Smooth muscle cell (in vitro differentiated cells): ENCODE measurements around the gene GDF15. TPM values are rescaled to one million over a fixed set of nuclear protein-coding genes. Genes with fewer than 3 reads are reported as not detected.
A peak's percentile ranks its signal among the peaks of the same experiment; 100 is the strongest.

Experiments
- DNase-seq: peaks from one replicate; lab custom pipeline; 2025; ENCODE audit not compliant: unreplicated experiment; lab: John Stamatoyannopoulos, UW
- H2AFZ ChIP-seq: fragments of 200-600 bp; sonication (generic); 2 replicates; pipeline ENCODE4 v1.6.0; 2016; ENCODE audit warnings: antibody characterized with exemption, low read depth, mild to moderate bottlenecking
- H3F3A ChIP-seq: fragments of 200-600 bp; sonication (generic); 2 replicates; pipeline ENCODE4 v1.6.0; 2017; ENCODE audit warnings: antibody characterized with exemption, low read depth
- H3K27ac ChIP-seq: fragments of 200-600 bp; sonication (generic); 2 replicates; pipeline ENCODE4 v1.5.1; 2016; ENCODE audit warnings: low read depth, mild to moderate bottlenecking
- H3K27me3 ChIP-seq: fragments of 200-600 bp; sonication (generic); 2 replicates; pipeline ENCODE4 v1.6.1; 2016; ENCODE audit warnings: low read depth, mild to moderate bottlenecking
- H3K36me3 ChIP-seq: fragments of 200-600 bp; sonication (generic); 2 replicates; pipeline ENCODE4 v1.5.1; 2016; ENCODE audit warnings: low read depth
- H3K4me1 ChIP-seq: fragments of 200-600 bp; sonication (generic); 2 replicates; pipeline ENCODE4 v1.5.1; 2016; ENCODE audit warnings: low read depth
- H3K4me2 ChIP-seq: fragments of 200-600 bp; sonication (generic); 2 replicates; pipeline ENCODE4 v1.6.0; 2016; ENCODE audit warnings: mild to moderate bottlenecking
- H3K4me3 ChIP-seq: fragments of 200-600 bp; sonication (generic); 2 replicates; pipeline ENCODE4 v1.5.1; 2016; ENCODE audit warnings: mild to moderate bottlenecking
- H3K79me2 ChIP-seq: fragments of 200-600 bp; sonication (generic); 2 replicates; pipeline ENCODE4 v1.6.0; 2016; ENCODE audit warnings: low read depth, mild to moderate bottlenecking
- H3K9ac ChIP-seq: fragments of 200-600 bp; sonication (generic); 2 replicates; pipeline ENCODE4 v1.6.0; 2016; ENCODE audit warnings: low read depth
- H3K9me3 ChIP-seq: fragments of 200-600 bp; sonication (generic); replicated peaks from 2 replicates; pipeline ENCODE4 v1.5.1; 2016; ENCODE audit warnings: low read depth
- H4K20me1 ChIP-seq: fragments of 200-600 bp; sonication (generic); 2 replicates; pipeline ENCODE4 v1.6.0; 2016; ENCODE audit warnings: low read depth
- WGBS: methylation state at CpG from one replicate; pipeline ENCODE4 v1.1.7; 2016; ENCODE audit warnings: low lambda C conversion rate; 5-methylcytosine and 5-hydroxymethylcytosine counted together
- polyA plus RNA-seq: library from polyadenylated mRNA; unstranded; fragments of >200 nt; fragmentation: Nextera tagmentation; extraction: Ambion mirVana; gene quantifications from 2 replicates; pipeline ENCODE4 v1.2.1, GENCODE V29; 2016
- total RNA-seq: library from RNA; depleted of rRNA; stranded (reverse); fragments of >200 nt; gene quantifications from 2 replicates; pipeline ENCODE4 v1.2.3, GENCODE V29; 2014
- TF ChIP-seq, protein P1 (sequence below): fragments of 200-600 bp; sonication (generic); IDR thresholded peaks from 2 replicates; pipeline ENCODE4 v1.5.1; 2017; ENCODE audit warnings: borderline replicate concordance, mild to moderate bottlenecking, antibody characterized with exemption; ENCODE audit not compliant: insufficient read depth, poor library complexity, severe bottlenecking

The GDF15 gene
- total and polyA plus RNA-seq, 2 experiments from 2014 or later = 30.9 to 42.8 TPM

DNA sequence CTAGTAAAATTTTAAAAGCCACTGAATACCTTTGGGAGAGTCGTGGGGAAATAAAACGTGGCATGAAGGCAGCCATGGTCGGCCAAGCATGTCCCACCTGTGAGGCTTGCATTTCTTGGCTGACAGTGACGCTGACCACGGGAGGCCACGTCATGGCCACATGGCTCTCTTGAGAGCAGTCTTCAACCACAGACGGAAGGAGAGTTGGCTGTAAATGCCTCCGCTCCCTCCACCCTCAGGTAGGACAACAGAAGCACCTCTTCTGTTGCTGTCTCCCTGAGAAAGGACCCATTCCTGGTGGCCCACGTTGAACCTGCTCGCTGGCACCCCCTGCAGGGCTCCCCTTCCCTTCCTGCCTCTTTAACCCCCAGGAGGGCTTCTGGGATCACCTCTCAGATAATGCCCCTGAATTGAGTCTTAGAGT lies 22.1 kb downstream of the GDF15 start:
- 62% methylated on average over 10 of the region's 10 CpGs for WGBS
- no peaks in the 10 kb centered on the region for H3K27me3 ChIP-seq
- no peaks in the 10 kb centered on the region for H3K9me3 ChIP-seq
- H4K20me1 ChIP-seq = no peaks in the 10 kb centered on the region
- no peaks in the 10 kb centered on the region for H3K79me2 ChIP-seq
- H3K4me2 ChIP-seq = no peak overlapping the region
- H3K27ac ChIP-seq = no peak overlapping the region
- TF ChIP-seq, protein P1, sequence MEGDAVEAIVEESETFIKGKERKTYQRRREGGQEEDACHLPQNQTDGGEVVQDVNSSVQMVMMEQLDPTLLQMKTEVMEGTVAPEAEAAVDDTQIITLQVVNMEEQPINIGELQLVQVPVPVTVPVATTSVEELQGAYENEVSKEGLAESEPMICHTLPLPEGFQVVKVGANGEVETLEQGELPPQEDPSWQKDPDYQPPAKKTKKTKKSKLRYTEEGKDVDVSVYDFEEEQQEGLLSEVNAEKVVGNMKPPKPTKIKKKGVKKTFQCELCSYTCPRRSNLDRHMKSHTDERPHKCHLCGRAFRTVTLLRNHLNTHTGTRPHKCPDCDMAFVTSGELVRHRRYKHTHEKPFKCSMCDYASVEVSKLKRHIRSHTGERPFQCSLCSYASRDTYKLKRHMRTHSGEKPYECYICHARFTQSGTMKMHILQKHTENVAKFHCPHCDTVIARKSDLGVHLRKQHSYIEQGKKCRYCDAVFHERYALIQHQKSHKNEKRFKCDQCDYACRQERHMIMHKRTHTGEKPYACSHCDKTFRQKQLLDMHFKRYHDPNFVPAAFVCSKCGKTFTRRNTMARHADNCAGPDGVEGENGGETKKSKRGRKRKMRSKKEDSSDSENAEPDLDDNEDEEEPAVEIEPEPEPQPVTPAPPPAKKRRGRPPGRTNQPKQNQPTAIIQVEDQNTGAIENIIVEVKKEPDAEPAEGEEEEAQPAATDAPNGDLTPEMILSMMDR = peak; percentile 26
- H3K4me3 ChIP-seq = no peak overlapping the region
- H2AFZ ChIP-seq = no peak overlapping the region
- no peak overlapping the region for H3K9ac ChIP-seq
- H3K36me3 ChIP-seq = no peaks in the 10 kb centered on the region
- H3K4me1 ChIP-seq = no peaks in the 10 kb centered on the region
- no peak for DNase-seq
- H3F3A ChIP-seq = no peaks in the 10 kb centered on the region

DNA sequence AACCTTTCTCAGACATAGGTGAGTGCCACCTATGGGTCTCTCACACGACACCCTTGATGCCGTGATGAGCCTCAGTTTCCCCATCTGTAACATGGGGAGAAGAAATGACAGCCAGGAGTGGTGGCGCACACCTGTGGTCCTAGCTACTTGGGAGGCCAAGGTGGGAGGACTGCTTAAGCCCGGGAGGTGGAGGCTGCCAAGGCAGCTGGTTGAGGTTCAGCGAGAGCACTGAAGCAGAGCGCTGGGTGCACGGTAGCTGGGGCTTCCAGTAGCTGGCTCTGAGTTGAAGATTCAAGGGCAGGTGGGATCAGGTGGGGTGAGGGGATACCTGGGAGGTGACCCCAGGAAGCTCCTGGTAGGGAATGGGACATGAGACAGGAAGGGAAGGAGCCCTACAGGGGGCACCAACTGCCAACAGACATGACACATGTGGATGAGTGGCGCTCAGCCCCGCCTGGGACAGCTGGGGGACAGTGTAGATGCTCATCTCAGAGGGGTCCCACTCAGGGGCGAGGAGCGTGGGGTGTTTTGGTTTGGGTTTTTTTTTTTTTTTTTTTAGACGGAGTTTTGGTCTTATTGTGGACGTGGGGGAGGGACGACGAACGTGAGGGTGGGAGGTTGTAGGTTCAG lies 26.8 kb downstream of the GDF15 start:
- Histone ChIP-seq H3K9me3 (no peaks in the 10 kb centered on the region), H3K4me3 (no peak overlapping the region), H3K36me3 (no peaks in the 10 kb centered on the region), H3K9ac (no peak overlapping the region), H3F3A (no peaks in the 10 kb centered on the region), H3K4me1 (peaks cover 3% of the 10 kb centered on the region), H2AFZ (no peak overlapping the region), H3K27me3 (no peaks in the 10 kb centered on the region), H3K4me2 (no peak overlapping the region), H3K27ac (no peak overlapping the region), H3K79me2 (no peaks in the 10 kb centered on the region), H4K20me1 (no peaks in the 10 kb centered on the region)
- 90% methylated on average over 14 of the region's 16 CpGs for WGBS
- TF ChIP-seq, protein P1 = no peak
- no peak for DNase-seq

DNA sequence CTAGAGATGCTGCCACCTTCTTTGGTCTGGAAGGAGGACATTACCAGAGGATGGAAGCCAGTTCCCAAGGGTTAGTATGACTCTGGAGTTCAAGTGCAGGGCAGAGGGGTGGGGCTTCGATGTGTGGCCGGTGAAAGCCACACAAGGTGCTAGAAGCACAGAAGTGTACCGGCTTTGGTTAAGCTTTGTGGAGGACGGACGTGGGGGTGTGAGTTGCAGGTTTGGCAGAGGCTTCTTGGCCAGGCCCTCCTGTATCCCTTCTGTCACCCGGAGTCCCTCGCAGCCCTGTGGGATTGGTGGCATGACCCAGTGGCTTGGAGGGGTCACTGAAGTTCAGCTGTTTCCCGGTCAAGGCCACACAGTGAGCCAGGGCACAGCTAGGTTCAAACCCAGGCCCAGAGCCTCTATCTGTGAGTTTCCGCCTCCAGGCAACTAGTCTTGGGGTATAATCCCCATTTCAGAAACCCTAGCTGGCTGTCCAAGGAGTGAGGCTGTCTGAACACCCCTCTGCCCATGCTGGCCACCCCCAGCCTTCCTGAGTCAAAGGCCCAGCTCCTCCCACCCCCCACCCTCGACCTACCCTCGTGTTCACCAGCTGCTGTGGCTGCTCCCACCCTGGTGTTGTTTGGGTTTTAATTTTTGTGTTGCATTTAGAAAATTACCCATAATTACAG lies 28.7 kb downstream of the GDF15 start:
- Histone ChIP-seq H3K27me3 (no peaks in the 10 kb centered on the region), H3K27ac (peak overlapping the region; percentile 99), H2AFZ (no peak overlapping the region), H3K4me2 (peak overlapping the region; percentile 39), H3K9ac (no peak overlapping the region), H3F3A (peaks cover 7% of the 10 kb centered on the region), H3K4me3 (no peak overlapping the region), H3K79me2 (no peaks in the 10 kb centered on the region), H3K4me1 (peaks cover 13% of the 10 kb centered on the region), H3K36me3 (no peaks in the 10 kb centered on the region), H4K20me1 (no peaks in the 10 kb centered on the region), H3K9me3 (no peaks in the 10 kb centered on the region)
- TF ChIP-seq, protein P1 = no peak
- 57% methylated on average over 11 of the region's 11 CpGs for WGBS
- DNase-seq = no peak
